ENCODE data around the gene TNFAIP2. TPM values are rescaled to one million over a fixed set of nuclear protein-coding genes. Genes with fewer than 3 reads are reported as not detected.

TNFAIP2 gene
- total RNA-seq, 2 experiments from 2014 or later: 0.12 to 0.60 TPM

GRCh38 chr14:103138301-103139131 is 15.3 kb downstream of the TNFAIP2 start:
- no peak overlapping the region for H3K4me3 Mint-ChIP-seq
- no peaks in the 10 kb centered on the region for H3K9me3 Mint-ChIP-seq
- intact Hi-C loops (cut with micrococcal nuclease): no loop called here
- no peak overlapping the region for H3K27ac Mint-ChIP-seq
- CTCF ChIA-PET: interaction anchor here (0.6 to 2.0 kb wide), 2 partner anchors 34 to 159 kb away, joined by 4 to 6 read pairs; no protein-coding TSS in a partner anchor
- H3K4me1 Mint-ChIP-seq (ENCODE audit: low read depth): peaks cover 3% of the 10 kb centered on the region
- H3K36me3 Mint-ChIP-seq (ENCODE audit: low read depth): no peaks in the 10 kb centered on the region
- no peak for DNase-seq
- H3K27me3 Mint-ChIP-seq (ENCODE audit: low read depth): peaks cover 26% of the 10 kb centered on the region

GRCh38 chr14:103139132-103140025 is 16.1 kb downstream of the TNFAIP2 start:
- Mint-ChIP-seq H3K27ac (no peak overlapping the region), H3K4me1 (ENCODE audit: low read depth) (peaks cover 3% of the 10 kb centered on the region), H3K4me3 (no peak overlapping the region), H3K9me3 (no peaks in the 10 kb centered on the region), H3K27me3 (ENCODE audit: low read depth) (peaks cover 30% of the 10 kb centered on the region), H3K36me3 (ENCODE audit: low read depth) (no peaks in the 10 kb centered on the region)
- CTCF ChIA-PET: interaction anchor here (0.6 to 1.3 kb wide), 2 partner anchors 14 to 151 kb away, joined by 3 read pairs; no protein-coding TSS in a partner anchor
- DNase-seq: no peak
- intact Hi-C loops (cut with micrococcal nuclease): loop anchor here (2.0 kb wide), 1 partner anchor 61 kb away; no protein-coding TSS in a partner anchor

DNA sequence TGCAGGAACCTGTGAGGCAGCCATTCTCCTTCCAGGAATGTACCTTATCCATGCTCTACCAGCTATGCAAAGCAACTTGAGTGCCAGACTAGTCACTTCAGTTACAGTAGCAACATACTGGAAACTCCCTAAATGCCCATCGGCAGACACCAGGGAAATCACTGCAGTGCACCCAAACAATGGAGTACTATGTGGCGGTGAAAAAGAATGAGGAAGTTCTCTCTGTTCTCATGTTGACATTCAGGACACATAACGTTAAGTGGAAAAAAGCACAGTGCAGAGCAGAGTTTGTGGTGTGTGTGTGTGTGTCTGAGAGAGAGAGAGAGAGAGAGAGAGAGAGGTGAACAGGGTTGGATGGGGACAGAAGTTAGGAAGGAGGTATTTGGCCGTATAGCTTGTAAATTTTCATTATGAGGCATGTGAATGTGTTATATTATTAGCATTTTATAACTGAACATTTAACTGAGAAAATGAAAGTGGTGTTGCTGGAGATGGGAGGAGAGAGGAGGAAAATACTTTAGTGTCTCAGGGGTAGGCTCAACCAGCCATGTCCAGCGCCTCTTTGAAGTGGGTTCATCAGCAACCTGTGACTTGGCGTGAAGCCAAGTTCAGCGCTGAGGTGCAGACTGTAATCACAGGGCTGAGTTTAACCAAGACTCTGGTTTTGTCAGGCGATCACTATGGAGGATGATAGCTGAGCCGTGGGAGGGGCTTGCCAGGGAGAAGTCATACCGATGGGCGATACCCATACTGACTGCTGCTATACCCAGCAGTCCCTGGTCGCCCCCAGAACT is 17.3 kb downstream of the TNFAIP2 start:
- Mint-ChIP-seq H3K4me1 (ENCODE audit: low read depth) (peaks cover 3% of the 10 kb centered on the region), H3K4me3 (no peak overlapping the region), H3K9me3 (no peaks in the 10 kb centered on the region), H3K27ac (no peak overlapping the region), H3K27me3 (ENCODE audit: low read depth) (peaks cover 31% of the 10 kb centered on the region), H3K36me3 (ENCODE audit: low read depth) (no peaks in the 10 kb centered on the region)
- intact Hi-C loops (cut with micrococcal nuclease): loop anchor here (1.0 to 2.0 kb wide), 2 partner anchors 35 to 62 kb away; no protein-coding TSS in a partner anchor
- CTCF ChIA-PET: interaction anchor here (0.8 to 1.3 kb wide), 3 partner anchors 36 to 150 kb away, joined by 3 to 7 read pairs (median 3); no protein-coding TSS in a partner anchor
- DNase-seq: no peak

DNA sequence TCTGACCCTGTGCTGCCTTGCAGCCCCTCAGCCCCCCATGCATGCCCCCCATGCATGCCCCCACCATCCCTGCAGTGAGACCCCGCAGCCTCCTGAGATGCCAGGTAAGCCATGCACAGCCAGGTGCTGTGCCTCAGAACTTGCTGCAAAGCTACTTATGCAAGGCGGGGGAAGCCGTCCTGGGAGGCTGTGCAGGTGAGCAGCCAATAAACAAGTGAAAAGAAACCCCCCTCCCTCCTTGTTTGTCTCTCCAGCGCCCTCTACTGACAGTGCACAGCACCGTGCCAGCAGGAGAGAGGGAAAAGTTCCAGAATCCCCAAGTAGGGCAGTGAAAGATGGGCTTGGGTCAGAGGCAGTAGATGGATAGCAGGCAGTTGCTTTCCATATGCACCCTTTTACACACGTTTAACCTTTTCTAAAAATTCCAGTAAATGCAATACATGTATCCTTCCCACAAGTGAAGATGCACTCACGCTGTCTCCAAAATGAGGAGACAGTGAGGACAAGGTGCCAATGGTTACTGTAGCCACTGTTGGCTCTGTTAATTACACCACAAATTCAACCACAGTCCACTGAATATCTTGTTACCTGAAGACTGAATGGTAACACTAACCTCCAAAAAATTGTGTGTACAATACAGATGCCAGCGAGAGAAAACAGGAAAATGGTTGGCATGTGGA is 18.0 kb downstream of the TNFAIP2 start:
- CTCF ChIA-PET: interaction anchor here (0.9 to 1.7 kb wide), 3 partner anchors 37 to 43 kb away, joined by 3 to 12 read pairs (median 7); no protein-coding TSS in a partner anchor
- Mint-ChIP-seq H3K36me3 (ENCODE audit: low read depth) (no peaks in the 10 kb centered on the region), H3K4me3 (no peak overlapping the region), H3K27ac (no peak overlapping the region), H3K4me1 (ENCODE audit: low read depth) (peaks cover 3% of the 10 kb centered on the region), H3K9me3 (no peaks in the 10 kb centered on the region), H3K27me3 (ENCODE audit: low read depth) (peaks cover 35% of the 10 kb centered on the region)
- intact Hi-C loops (cut with micrococcal nuclease): loop anchor here (1.0 to 2.0 kb wide), 2 partner anchors 36 to 62 kb away; no protein-coding TSS in a partner anchor
- DNase-seq: peak; percentile 73

GRCh38 chr14:103142026-103142425 is 18.8 kb downstream of the TNFAIP2 start:
- no peak overlapping the region for H3K4me3 Mint-ChIP-seq
- H3K9me3 Mint-ChIP-seq: no peaks in the 10 kb centered on the region
- H3K27me3 Mint-ChIP-seq (ENCODE audit: low read depth): peaks cover 35% of the 10 kb centered on the region
- no peak overlapping the region for H3K27ac Mint-ChIP-seq
- DNase-seq: no peak
- CTCF ChIA-PET: interaction anchor here (0.6 to 1.7 kb wide), 4 partner anchors 37 to 518 kb away, joined by 3 to 12 read pairs (median 4); no protein-coding TSS in a partner anchor
- H3K4me1 Mint-ChIP-seq (ENCODE audit: low read depth): peaks cover 3% of the 10 kb centered on the region
- intact Hi-C loops (cut with micrococcal nuclease): no loop called here
- H3K36me3 Mint-ChIP-seq (ENCODE audit: low read depth): no peaks in the 10 kb centered on the region

- DNase-seq: no peak
- Mint-ChIP-seq H3K4me3 (no peak overlapping the region), H3K27me3 (ENCODE audit: low read depth) (peaks cover 33% of the 10 kb centered on the region), H3K27ac (no peak overlapping the region), H3K4me1 (ENCODE audit: low read depth) (peaks cover 3% of the 10 kb centered on the region), H3K9me3 (no peaks in the 10 kb centered on the region), H3K36me3 (ENCODE audit: low read depth) (no peaks in the 10 kb centered on the region)
- intact Hi-C loops (cut with micrococcal nuclease): no loop called here
- CTCF ChIA-PET: interaction anchor here (0.6 to 1.7 kb wide), 3 partner anchors 38 to 518 kb away, joined by 3 to 12 read pairs (median 4); no protein-coding TSS in a partner anchor
Observed at GRCh38 chr14:103142721-103143302, 19.6 kb downstream of the TNFAIP2 start.

- no peak for DNase-seq
- Mint-ChIP-seq H3K27ac (no peak overlapping the region), H3K4me3 (no peak overlapping the region), H3K36me3 (ENCODE audit: low read depth) (no peaks in the 10 kb centered on the region), H3K27me3 (ENCODE audit: low read depth) (peaks cover 33% of the 10 kb centered on the region), H3K9me3 (no peaks in the 10 kb centered on the region), H3K4me1 (ENCODE audit: low read depth) (peaks cover 3% of the 10 kb centered on the region)
- intact Hi-C loops (cut with micrococcal nuclease): no loop called here
- CTCF ChIA-PET: interaction anchor here (1.7 kb wide), 1 partner anchor 38 kb away, joined by 4 read pairs; no protein-coding TSS in a partner anchor
Observed at GRCh38 chr14:103143506-103143905, 20.2 kb downstream of the TNFAIP2 start.

DNA sequence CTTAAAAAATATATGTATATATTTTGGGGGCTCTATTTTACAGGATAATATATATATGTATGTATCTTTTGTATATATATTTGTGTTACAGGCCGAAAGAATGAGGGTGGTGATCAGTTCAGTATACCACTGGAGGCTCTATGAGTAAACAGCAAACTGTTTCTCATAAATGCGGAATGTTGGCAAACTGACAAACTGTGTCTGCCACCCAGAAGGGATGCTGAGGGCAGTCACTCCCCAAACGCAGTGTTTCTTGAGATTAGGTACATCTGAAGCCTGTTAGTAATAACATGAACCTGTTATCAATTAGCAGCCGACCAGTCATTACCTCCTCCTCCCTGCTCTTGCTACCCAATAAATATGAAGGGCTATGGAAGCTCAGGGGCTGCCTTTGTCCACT is 20.8 kb downstream of the TNFAIP2 start:
- Mint-ChIP-seq H3K9me3 (no peaks in the 10 kb centered on the region), H3K4me3 (no peak overlapping the region), H3K4me1 (ENCODE audit: low read depth) (peaks cover 3% of the 10 kb centered on the region), H3K27ac (no peak overlapping the region), H3K27me3 (ENCODE audit: low read depth) (peaks cover 33% of the 10 kb centered on the region), H3K36me3 (ENCODE audit: low read depth) (no peaks in the 10 kb centered on the region)
- no peak for DNase-seq
- CTCF ChIA-PET: interaction anchor here (1.7 kb wide), 1 partner anchor 39 kb away, joined by 4 read pairs; no protein-coding TSS in a partner anchor
- intact Hi-C loops (cut with micrococcal nuclease): no loop called here

GRCh38 chr14:103146141-103146709 is 23.0 kb downstream of the TNFAIP2 start:
- Mint-ChIP-seq H3K9me3 (no peaks in the 10 kb centered on the region), H3K4me1 (ENCODE audit: low read depth) (peaks cover 3% of the 10 kb centered on the region), H3K36me3 (ENCODE audit: low read depth) (no peaks in the 10 kb centered on the region), H3K27ac (no peak overlapping the region), H3K27me3 (ENCODE audit: low read depth) (peaks cover 26% of the 10 kb centered on the region), H3K4me3 (no peak overlapping the region)
- intact Hi-C loops (cut with micrococcal nuclease): no loop called here
- no peak for DNase-seq
- CTCF ChIA-PET: no interaction called here

GRCh38 chr14:103149351-103150237 is 26.3 kb downstream of the TNFAIP2 start:
- no peak for DNase-seq
- intact Hi-C loops (cut with micrococcal nuclease): no loop called here
- CTCF ChIA-PET: interaction anchor here (0.7 kb wide), 1 partner anchor 239 kb away, joined by 3 read pairs; no protein-coding TSS in a partner anchor
- no peaks in the 10 kb centered on the region for H3K4me1 Mint-ChIP-seq (ENCODE audit: low read depth)
- no peaks in the 10 kb centered on the region for H3K9me3 Mint-ChIP-seq
- no peak overlapping the region for H3K4me3 Mint-ChIP-seq
- H3K27me3 Mint-ChIP-seq (ENCODE audit: low read depth): peaks cover 4% of the 10 kb centered on the region
- H3K36me3 Mint-ChIP-seq (ENCODE audit: low read depth): no peaks in the 10 kb centered on the region
- H3K27ac Mint-ChIP-seq: no peak overlapping the region

All from activated naive CD4-positive, alpha-beta T cell treated with anti-CD3 and anti-CD28 coated beads for 36 hours (primary cell).